ENCODE measurements around the gene GPR84. TPM values are rescaled to one million over a fixed set of nuclear protein-coding genes. Genes with fewer than 3 reads are reported as not detected.
A peak's percentile ranks its signal among the peaks of the same experiment; 100 is the strongest.

GPR84 gene
- polyA plus RNA-seq, 1 donor: 0.16 TPM

GRCh38 chr12:54352891-54353874, 11.1 kb downstream of the GPR84 start:
- no peaks in the 10 kb centered on the region for H3K27me3 ChIP-seq (ENCODE audit: control insufficient read depth, insufficient read depth, low read length)
- H3K4me1 ChIP-seq (ENCODE audit: control insufficient read depth, insufficient read depth, low read length): peaks cover 8% of the 10 kb centered on the region
- WGBS (ENCODE audit: insufficient coverage, low lambda C conversion rate): no CpG with 5 or more reads among the region's 1 CpG
- no peak overlapping the region for H3K4me3 ChIP-seq (ENCODE audit: low read length)
- DNase-seq: peak in 1 of 2 donors; percentile 66
- peak overlapping the region; percentile 53 for H3K27ac ChIP-seq (ENCODE audit: low read length)
- H3K36me3 ChIP-seq (ENCODE audit: control insufficient read depth, insufficient read depth, low read length): peaks cover 36% of the 10 kb centered on the region
- H3K9me3 ChIP-seq (ENCODE audit: control insufficient read depth, low read depth, low read length): no peaks in the 10 kb centered on the region

DNA sequence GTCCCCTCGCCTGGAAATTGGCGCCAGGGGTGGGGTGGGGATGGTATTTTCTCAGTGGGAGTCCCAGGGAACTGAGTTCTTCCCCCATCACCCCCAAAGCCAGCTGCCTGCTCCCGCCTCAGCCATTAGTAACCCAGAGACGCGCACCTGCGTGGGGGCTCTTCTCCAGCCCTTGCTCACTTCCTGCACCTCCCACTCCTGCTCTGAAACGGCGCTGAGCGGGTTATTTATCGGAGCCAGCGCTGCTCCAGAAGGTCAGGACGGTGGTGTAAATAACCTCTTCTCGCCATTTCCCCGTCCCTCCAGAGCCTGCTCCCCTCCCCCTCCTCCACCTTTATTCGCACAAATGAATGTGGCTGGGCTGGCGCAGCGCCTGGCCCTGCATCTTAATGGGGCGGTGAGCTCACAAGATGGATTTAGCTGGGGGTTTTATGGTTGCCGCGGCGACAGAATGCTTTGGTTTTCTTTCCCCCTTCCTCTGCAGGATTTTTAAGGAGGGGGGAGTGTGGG, 12.2 kb downstream of the GPR84 start:
- Histone ChIP-seq H3K4me1 (ENCODE audit: control insufficient read depth, insufficient read depth, low read length) (peaks cover 5% of the 10 kb centered on the region), H3K9me3 (ENCODE audit: control insufficient read depth, low read depth, low read length) (no peaks in the 10 kb centered on the region), H3K36me3 (ENCODE audit: control insufficient read depth, insufficient read depth, low read length) (peaks cover 46% of the 10 kb centered on the region), H3K27ac (ENCODE audit: low read length) (peak overlapping the region; percentile 53), H3K4me3 (ENCODE audit: low read length) (no peak overlapping the region), H3K27me3 (ENCODE audit: control insufficient read depth, insufficient read depth, low read length) (no peaks in the 10 kb centered on the region)
- no CpG with 5 or more reads among the region's 21 CpGs for WGBS (ENCODE audit: insufficient coverage, low lambda C conversion rate)
- peak in 1 of 2 donors; percentile 69 for DNase-seq

DNA sequence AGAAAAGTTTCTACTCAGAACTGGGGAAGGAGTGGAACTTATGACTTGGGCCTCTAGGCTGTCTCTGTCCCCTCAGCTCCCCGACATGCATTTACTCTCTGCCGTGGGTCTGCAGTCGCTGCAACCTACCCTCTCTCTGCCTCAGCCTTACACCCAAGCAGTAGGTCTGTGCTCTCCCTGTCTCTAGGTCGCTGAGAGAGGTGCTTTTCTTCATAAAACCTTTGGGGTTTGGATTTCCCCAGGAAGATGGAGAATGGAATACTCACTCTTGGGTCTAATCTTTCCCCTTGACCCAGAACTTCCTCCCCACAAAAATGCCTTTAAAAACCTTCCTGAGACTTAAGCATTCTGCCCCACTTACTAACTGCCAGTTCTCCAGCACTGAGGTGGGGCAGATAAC, 12.9 kb downstream of the GPR84 start:
- Histone ChIP-seq H3K27ac (ENCODE audit: low read length) (peak overlapping the region; percentile 53), H3K9me3 (ENCODE audit: control insufficient read depth, low read depth, low read length) (no peaks in the 10 kb centered on the region), H3K36me3 (ENCODE audit: control insufficient read depth, insufficient read depth, low read length) (peaks cover 54% of the 10 kb centered on the region), H3K4me3 (ENCODE audit: low read length) (no peak overlapping the region), H3K27me3 (ENCODE audit: control insufficient read depth, insufficient read depth, low read length) (no peaks in the 10 kb centered on the region), H3K4me1 (ENCODE audit: control insufficient read depth, insufficient read depth, low read length) (peaks cover 5% of the 10 kb centered on the region)
- DNase-seq: no peak
- WGBS (ENCODE audit: insufficient coverage, low lambda C conversion rate): no CpG with 5 or more reads among the region's 4 CpGs

DNA sequence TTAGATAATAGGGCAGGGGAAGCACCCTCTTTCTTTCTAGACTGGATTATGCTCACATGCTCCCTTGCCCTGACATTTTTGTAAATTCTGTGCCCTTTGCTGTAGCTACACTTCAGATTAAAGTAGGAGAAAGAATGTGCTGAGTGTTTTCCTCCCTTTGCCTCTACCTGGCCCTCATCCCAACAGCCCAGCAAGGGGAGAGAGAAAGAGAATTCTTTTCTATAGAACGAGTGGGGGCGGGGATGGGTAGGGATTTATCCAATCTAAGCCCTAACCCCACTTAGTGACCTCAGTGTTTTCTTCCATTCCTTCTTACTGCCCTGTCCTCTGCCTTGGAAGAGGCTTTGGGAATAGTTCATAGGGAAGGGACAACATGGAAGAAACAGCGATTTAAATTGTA, 13.5 kb downstream of the GPR84 start:
- H3K27me3 ChIP-seq (ENCODE audit: control insufficient read depth, insufficient read depth, low read length): no peaks in the 10 kb centered on the region
- no peak overlapping the region for H3K4me3 ChIP-seq (ENCODE audit: low read length)
- no peak overlapping the region for H3K27ac ChIP-seq (ENCODE audit: low read length)
- H3K9me3 ChIP-seq (ENCODE audit: control insufficient read depth, low read depth, low read length): no peaks in the 10 kb centered on the region
- peaks cover 57% of the 10 kb centered on the region for H3K36me3 ChIP-seq (ENCODE audit: control insufficient read depth, insufficient read depth, low read length)
- no CpG with 5 or more reads among the region's 3 CpGs for WGBS (ENCODE audit: insufficient coverage, low lambda C conversion rate)
- H3K4me1 ChIP-seq (ENCODE audit: control insufficient read depth, insufficient read depth, low read length): peaks cover 5% of the 10 kb centered on the region
- no peak for DNase-seq

DNA sequence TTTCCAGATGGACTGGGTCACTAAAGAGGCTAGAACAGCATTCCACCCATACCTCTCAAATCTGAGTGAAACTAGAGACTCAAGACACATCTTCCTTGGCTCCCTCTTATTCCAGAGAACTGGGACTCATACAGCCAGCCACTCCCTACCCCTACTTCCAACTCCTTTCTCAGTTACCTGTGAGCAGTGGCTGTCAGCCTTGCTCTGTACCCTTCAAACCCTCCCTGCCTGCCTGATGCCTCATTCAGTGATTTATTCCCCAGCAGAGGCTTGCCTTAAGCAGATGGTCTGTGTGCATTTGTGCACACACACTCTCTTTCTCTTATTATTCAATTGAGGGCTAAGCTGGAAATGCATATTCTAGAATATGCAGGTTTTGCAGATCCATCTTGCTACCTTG, 14.6 kb downstream of the GPR84 start:
- Histone ChIP-seq H3K27ac (ENCODE audit: low read length) (no peak overlapping the region), H3K4me3 (ENCODE audit: low read length) (no peak overlapping the region), H3K4me1 (ENCODE audit: control insufficient read depth, insufficient read depth, low read length) (peaks cover 5% of the 10 kb centered on the region), H3K9me3 (ENCODE audit: control insufficient read depth, low read depth, low read length) (no peaks in the 10 kb centered on the region), H3K27me3 (ENCODE audit: control insufficient read depth, insufficient read depth, low read length) (no peaks in the 10 kb centered on the region), H3K36me3 (ENCODE audit: control insufficient read depth, insufficient read depth, low read length) (peaks cover 66% of the 10 kb centered on the region)
- DNase-seq: no peak

GRCh38 chr12:54349036-54349435, 15.2 kb downstream of the GPR84 start:
- no peak for DNase-seq
- Histone ChIP-seq H3K4me3 (ENCODE audit: low read length) (no peak overlapping the region), H3K27me3 (ENCODE audit: control insufficient read depth, insufficient read depth, low read length) (no peaks in the 10 kb centered on the region), H3K27ac (ENCODE audit: low read length) (no peak overlapping the region), H3K9me3 (ENCODE audit: control insufficient read depth, low read depth, low read length) (no peaks in the 10 kb centered on the region), H3K4me1 (ENCODE audit: control insufficient read depth, insufficient read depth, low read length) (peaks cover 5% of the 10 kb centered on the region), H3K36me3 (ENCODE audit: control insufficient read depth, insufficient read depth, low read length) (peaks cover 67% of the 10 kb centered on the region)
- 92% methylated on average over 2 of the region's 4 CpGs for WGBS (ENCODE audit: insufficient coverage, low lambda C conversion rate)

- no peak overlapping the region for H3K4me3 ChIP-seq (ENCODE audit: low read length)
- H3K9me3 ChIP-seq (ENCODE audit: control insufficient read depth, low read depth, low read length): no peaks in the 10 kb centered on the region
- no peaks in the 10 kb centered on the region for H3K27me3 ChIP-seq (ENCODE audit: control insufficient read depth, insufficient read depth, low read length)
- WGBS (ENCODE audit: insufficient coverage, low lambda C conversion rate): no CpG with 5 or more reads among the region's 9 CpGs
- no peak for DNase-seq
- peaks cover 55% of the 10 kb centered on the region for H3K36me3 ChIP-seq (ENCODE audit: control insufficient read depth, insufficient read depth, low read length)
- no peak overlapping the region for H3K27ac ChIP-seq (ENCODE audit: low read length)
- peaks cover 20% of the 10 kb centered on the region for H3K4me1 ChIP-seq (ENCODE audit: control insufficient read depth, insufficient read depth, low read length)
Observed at GRCh38 chr12:54341378-54342300, 22.6 kb downstream of the GPR84 start.

DNA sequence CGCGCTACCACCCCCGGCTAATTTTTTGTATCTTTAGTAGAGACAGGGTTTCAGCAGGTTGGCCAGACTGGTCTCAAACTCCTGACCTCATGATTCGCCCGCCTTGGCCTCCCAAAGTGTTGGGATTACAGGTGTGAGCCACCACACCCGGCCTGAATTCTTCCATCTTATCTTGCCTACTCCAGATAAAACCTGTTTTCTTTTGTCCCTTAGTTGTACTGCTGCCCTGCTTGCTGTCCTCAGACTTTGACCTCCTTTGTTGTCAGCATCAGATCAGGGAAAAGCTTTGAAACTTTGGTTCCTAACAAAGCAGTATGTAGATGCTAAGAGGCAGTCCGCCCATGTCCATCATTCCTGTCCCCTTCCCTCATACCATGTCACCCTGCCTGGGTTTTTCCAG, 23.4 kb downstream of the GPR84 start:
- Histone ChIP-seq H3K27ac (ENCODE audit: low read length) (no peak overlapping the region), H3K4me3 (ENCODE audit: low read length) (no peak overlapping the region), H3K36me3 (ENCODE audit: control insufficient read depth, insufficient read depth, low read length) (peaks cover 49% of the 10 kb centered on the region), H3K27me3 (ENCODE audit: control insufficient read depth, insufficient read depth, low read length) (no peaks in the 10 kb centered on the region), H3K4me1 (ENCODE audit: control insufficient read depth, insufficient read depth, low read length) (peaks cover 20% of the 10 kb centered on the region), H3K9me3 (ENCODE audit: control insufficient read depth, low read depth, low read length) (no peaks in the 10 kb centered on the region)
- WGBS (ENCODE audit: insufficient coverage, low lambda C conversion rate): 17% methylated on average over 1 of the region's 7 CpGs
- DNase-seq: peak in 1 of 2 donors; percentile 54

- Histone ChIP-seq H3K9me3 (ENCODE audit: control insufficient read depth, low read depth, low read length) (no peaks in the 10 kb centered on the region), H3K4me3 (ENCODE audit: low read length) (no peak overlapping the region), H3K27ac (ENCODE audit: low read length) (no peak overlapping the region), H3K36me3 (ENCODE audit: control insufficient read depth, insufficient read depth, low read length) (peaks cover 38% of the 10 kb centered on the region), H3K4me1 (ENCODE audit: control insufficient read depth, insufficient read depth, low read length) (peaks cover 20% of the 10 kb centered on the region), H3K27me3 (ENCODE audit: control insufficient read depth, insufficient read depth, low read length) (no peaks in the 10 kb centered on the region)
- WGBS (ENCODE audit: insufficient coverage, low lambda C conversion rate): 100% methylated on average over 1 of the region's 4 CpGs
- no peak for DNase-seq
Observed at GRCh38 chr12:54338698-54339296, 25.5 kb downstream of the GPR84 start.

All from large intestine (tissue), 3 donors.